Endothelial cell of umbilical vein (primary cell): ENCODE data around the gene SEC22C. TPM values are rescaled to one million over a fixed set of nuclear protein-coding genes. Genes with fewer than 3 reads are reported as not detected.

Source experiments
- BruUV-seq: library from RNA; stranded (reverse); fragments of 400-500 nt; replicated peaks from 2 replicates; lab custom pipeline; 2021; lab: Mats Ljungman, UMichigan
- CTCF ChIA-PET: fragments of 300-600, 350-600 bp; sonication (Branson Sonifier 250); formaldehyde crosslinking; loops from one replicate; lab custom pipeline; 2021; ENCODE audit warnings: antibody characterized with exemption, inconsistent platforms; lab: Charles Lee
- POLR2A ChIA-PET: fragments of 300-600, 350-600 bp; sonication (Branson Sonifier 250); formaldehyde crosslinking; loops from one replicate; lab custom pipeline; 2021; ENCODE audit warnings: antibody characterized with exemption, inconsistent platforms; lab: Charles Lee
- DNase-seq: peaks from one replicate; pipeline ENCODE4 v3.0.0-alpha.2; 2011; ENCODE audit warnings: low read depth, low spot score
- FAIRE-seq: peaks from 2 replicates; lab custom pipeline; 2011; peaks lifted over from hg19 to GRCh38; lab: Jason Lieb, UNC
- H2AFZ ChIP-seq: 2 replicates; pipeline ENCODE4 v1.6.0; 2012; ENCODE audit warnings: low read depth, low read length, control low read depth, inconsistent platforms
- H3K27ac ChIP-seq: 2 replicates; pipeline ENCODE4 v1.5.1; 2011; ENCODE audit warnings: low read depth, mild to moderate bottlenecking, control low read depth, low read length, moderate library complexity; ENCODE audit not compliant: insufficient read depth
- H3K27me3 ChIP-seq, 2 experiments: 2 replicates each; pipeline versions ENCODE4 v1.6.0 to v1.6.1; 2011; ENCODE audit warnings: low read length in 2 of 2, mixed read lengths in 1 of 2; ENCODE audit not compliant: control insufficient read depth in 2 of 2, insufficient read depth in 2 of 2
- H3K36me3 ChIP-seq, 2 experiments: 2 replicates in 1 of 2; 3 replicates in 1 of 2; pipeline ENCODE4 v1.5.1; 2011; ENCODE audit warnings: low read length in 2 of 2, mild to moderate bottlenecking in 1 of 2, moderate library complexity in 1 of 2; ENCODE audit not compliant: control insufficient read depth in 2 of 2, insufficient read depth in 2 of 2; ENCODE audit errors: extremely low read depth in 1 of 2
- H3K4me1 ChIP-seq: 3 replicates; pipeline ENCODE4 v1.5.1; 2011; ENCODE audit warnings: mild to moderate bottlenecking, low read length; ENCODE audit not compliant: control insufficient read depth, insufficient read depth; ENCODE audit errors: extremely low read depth
- H3K4me2 ChIP-seq: 2 replicates; pipeline ENCODE4 v1.6.1; 2011; ENCODE audit warnings: low read length, control low read depth, mixed read lengths; ENCODE audit not compliant: insufficient read depth
- H3K4me3 ChIP-seq, 3 experiments: fragments of 200-600 bp in 1 of 3; sonication (generic), shearing (Covaris generic) in 1 of 3; replicated peaks in 1 of 3; 2 replicates each; pipeline ENCODE4 v1.5.1; 2011 to 2016; ENCODE audit warnings: control low read depth in 3 of 3, low read length in 3 of 3, mild to moderate bottlenecking in 2 of 3, inconsistent platforms in 1 of 3, low read depth in 1 of 3, moderate library complexity in 1 of 3; ENCODE audit not compliant: insufficient read depth in 1 of 3
- H3K79me2 ChIP-seq: 2 replicates; pipeline ENCODE4 v1.6.0; 2012; ENCODE audit warnings: low read length, inconsistent platforms; ENCODE audit not compliant: control insufficient read depth, insufficient read depth
- H3K9ac ChIP-seq: replicated peaks from 2 replicates; pipeline ENCODE3; 2011; ENCODE audit warnings: low read length, control low read depth; ENCODE audit not compliant: insufficient read depth; ENCODE audit errors: extremely low read depth
- H3K9me1 ChIP-seq: replicated peaks from 3 replicates; pipeline ENCODE4 v1.6.0; 2011; ENCODE audit warnings: mild to moderate bottlenecking, low read length; ENCODE audit not compliant: control insufficient read depth, insufficient read depth; ENCODE audit errors: extremely low read depth
- H3K9me3 ChIP-seq: replicated peaks from 2 replicates; pipeline ENCODE4 v1.5.1; 2012; ENCODE audit warnings: low read length, inconsistent platforms; ENCODE audit not compliant: control insufficient read depth, insufficient read depth
- H4K20me1 ChIP-seq: replicated peaks from 2 replicates; pipeline ENCODE3; 2011; ENCODE audit warnings: mild to moderate bottlenecking, low read length; ENCODE audit not compliant: control insufficient read depth, insufficient read depth; ENCODE audit errors: extremely low read depth
- EZH2 ChIP-seq: IDR thresholded peaks from 2 replicates; pipeline ENCODE4 v1.6.1; 2012; ENCODE audit warnings: borderline replicate concordance, low read depth, mild to moderate bottlenecking, moderate library complexity, low read length, inconsistent platforms; ENCODE audit not compliant: severe bottlenecking
- FOS ChIP-seq: IDR thresholded peaks from 2 replicates; pipeline ENCODE4 v1.6.1; 2011; ENCODE audit warnings: mild to moderate bottlenecking, low read length, moderate library complexity, borderline replicate concordance; ENCODE audit not compliant: insufficient read depth
- GATA2 ChIP-seq: IDR thresholded peaks from 2 replicates; pipeline ENCODE4 v1.7.0; 2011; ENCODE audit warnings: low read depth, mild to moderate bottlenecking, moderate library complexity, mixed read lengths, low read length; ENCODE audit not compliant: insufficient read length, insufficient read depth
- JUN ChIP-seq: IDR thresholded peaks from 2 replicates; pipeline ENCODE4 v1.6.1; 2011; ENCODE audit warnings: borderline replicate concordance, low read depth; ENCODE audit not compliant: insufficient read length, insufficient read depth
- MYC ChIP-seq: IDR thresholded peaks from one replicate; pipeline ENCODE4 v1.6.1; 2011; ENCODE audit warnings: mild to moderate bottlenecking, low read depth, low read length
- POLR2A ChIP-seq: IDR thresholded peaks from 2 replicates; pipeline ENCODE4 v1.6.1; 2012; ENCODE audit warnings: low read depth, mild to moderate bottlenecking, control low read depth, low read length
- POLR2AphosphoS5 ChIP-seq: IDR thresholded peaks from 2 replicates; pipeline ENCODE4 v1.6.1; 2012; ENCODE audit warnings: low read depth, mild to moderate bottlenecking, control low read depth, low read length, moderate library complexity; ENCODE audit not compliant: insufficient read depth
- dilution Hi-C: fragments of 300-500 bp; cut with MboI; formaldehyde crosslinking; loops from one replicate; pipeline ENCODE4 v1.15.0; 2019; ENCODE audit warnings: low sequenced_read_pairs; ENCODE audit not compliant: extremely low pct_ligation_motif_present
- intact Hi-C: fragments of 100-400 bp; cut with micrococcal nuclease; formaldehyde crosslinking; loops from one replicate; pipeline ENCODE4 v1.10.0; 2022
- polyA plus RNA-seq, 4 experiments: library from polyadenylated mRNA; depleted of rRNA in 3 of 4; stranded (reverse) in 3 of 4; unstranded in 1 of 4; fragments of >200 nt; gene quantifications; 2 replicates each; pipeline versions ENCODE4 v1.2.1 to v1.2.3, GENCODE V29; 2011 to 2012; ENCODE audit warnings: missing spikeins in 1 of 4
- total RNA-seq: library from RNA; stranded (reverse); gene quantifications from 2 replicates; pipeline ENCODE4 v1.2.3, GENCODE V29; 2021
- TF ChIP-seq, protein P1 (sequence below), 2 donors: IDR thresholded peaks; 1 replicate in 1 of 2; 2 replicates in 1 of 2; pipeline ENCODE4 v1.5.1; 2011; ENCODE audit warnings: low read length in 2 of 2, mild to moderate bottlenecking in 2 of 2, moderate library complexity in 2 of 2, control low read depth in 1 of 2, inconsistent platforms in 1 of 2, low read depth in 1 of 2; ENCODE audit not compliant: insufficient read depth in 1 of 2; ENCODE audit errors: extremely low read depth in 1 of 2
- TF ChIP-seq, protein P2 (sequence below): IDR thresholded peaks from 2 replicates; pipeline ENCODE4 v1.6.1; 2011; ENCODE audit not compliant: insufficient read depth, insufficient read length

The SEC22C gene
- total and polyA plus RNA-seq, 2 donors (not counting 3 experiments of a cell fraction or from before 2014, with no cell fraction given): 43.9 to 61.9 TPM

DNA sequence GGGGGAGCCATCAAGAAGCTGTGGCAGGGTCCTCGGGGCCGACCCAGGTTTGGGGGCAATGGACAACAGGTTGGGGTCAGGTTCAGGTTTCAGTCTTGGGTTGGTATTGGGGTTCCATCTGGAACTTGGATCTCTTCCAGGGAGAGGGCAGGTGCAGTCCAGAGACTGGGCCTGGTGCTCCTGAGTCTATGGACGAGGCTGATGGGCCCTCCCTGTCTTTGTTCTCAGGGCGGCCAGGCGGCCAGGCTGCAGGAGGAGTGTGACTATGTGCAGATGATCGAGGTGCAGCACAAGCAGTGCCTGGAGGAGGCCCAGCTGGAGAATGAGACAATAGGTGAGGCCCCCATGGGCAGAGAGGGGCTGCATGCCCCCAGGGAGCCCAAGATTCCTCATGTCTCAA, 68.2 kb downstream of the SEC22C start:
- dilution Hi-C loops (no loop called here), intact Hi-C loops (no loop called here)
- Histone ChIP-seq H3K4me1 (no peaks in the 10 kb centered on the region), H3K79me2 (no peaks in the 10 kb centered on the region), H3K27me3 (peaks cover 10 to 18% of the 10 kb centered on the region in 2 experiments), H3K9me3 (no peaks in the 10 kb centered on the region), H3K27ac (no peak overlapping the region), H3K9ac (no peak overlapping the region), H4K20me1 (no peaks in the 10 kb centered on the region), H2AFZ (no peak overlapping the region), H3K9me1 (no peaks in the 10 kb centered on the region), H3K4me3 (no peak overlapping the region), H3K36me3 (no peaks in the 10 kb centered on the region), H3K4me2 (no peak overlapping the region)
- FAIRE-seq (no peak), DNase-seq (no peak)
- ChIA-PET CTCF (interaction anchor here (1.0 to 1.4 kb wide), 4 partner anchors 12 to 70 kb away, joined by 4 read pairs; no protein-coding TSS in a partner anchor), POLR2A (no interaction called here)
- TF ChIP-seq FOS (no peak), GATA2 (no peak), POLR2A (no peak), POLR2AphosphoS5 (no peak), JUN (no peak), MYC (no peak), EZH2 (no peak)
- TF ChIP-seq, protein P1, sequence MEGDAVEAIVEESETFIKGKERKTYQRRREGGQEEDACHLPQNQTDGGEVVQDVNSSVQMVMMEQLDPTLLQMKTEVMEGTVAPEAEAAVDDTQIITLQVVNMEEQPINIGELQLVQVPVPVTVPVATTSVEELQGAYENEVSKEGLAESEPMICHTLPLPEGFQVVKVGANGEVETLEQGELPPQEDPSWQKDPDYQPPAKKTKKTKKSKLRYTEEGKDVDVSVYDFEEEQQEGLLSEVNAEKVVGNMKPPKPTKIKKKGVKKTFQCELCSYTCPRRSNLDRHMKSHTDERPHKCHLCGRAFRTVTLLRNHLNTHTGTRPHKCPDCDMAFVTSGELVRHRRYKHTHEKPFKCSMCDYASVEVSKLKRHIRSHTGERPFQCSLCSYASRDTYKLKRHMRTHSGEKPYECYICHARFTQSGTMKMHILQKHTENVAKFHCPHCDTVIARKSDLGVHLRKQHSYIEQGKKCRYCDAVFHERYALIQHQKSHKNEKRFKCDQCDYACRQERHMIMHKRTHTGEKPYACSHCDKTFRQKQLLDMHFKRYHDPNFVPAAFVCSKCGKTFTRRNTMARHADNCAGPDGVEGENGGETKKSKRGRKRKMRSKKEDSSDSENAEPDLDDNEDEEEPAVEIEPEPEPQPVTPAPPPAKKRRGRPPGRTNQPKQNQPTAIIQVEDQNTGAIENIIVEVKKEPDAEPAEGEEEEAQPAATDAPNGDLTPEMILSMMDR (IDR thresholded peaks at IDR 0.05; ENCODE audit: extremely low read depth in 1 of 2, insufficient read depth in 1 of 2, low read depth in 1 of 2, low read length in 2 of 2): no peak
- TF ChIP-seq, protein P2, sequence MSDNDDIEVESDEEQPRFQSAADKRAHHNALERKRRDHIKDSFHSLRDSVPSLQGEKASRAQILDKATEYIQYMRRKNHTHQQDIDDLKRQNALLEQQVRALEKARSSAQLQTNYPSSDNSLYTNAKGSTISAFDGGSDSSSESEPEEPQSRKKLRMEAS: no peak
- BruUV-seq: no TSS peak
